GM12878 (cell line): ENCODE data around the gene C17orf107. TPM values are rescaled to one million over a fixed set of nuclear protein-coding genes. Genes with fewer than 3 reads are reported as not detected.
A peak's percentile ranks its signal among the peaks of the same experiment; 100 is the strongest.

Experiments
- DPF2 ChIP-seq: fragments of 450-650 bp; IDR thresholded peaks from 2 replicates; pipeline ENCODE4 v1.6.1; 2017; ENCODE audit warnings: mild to moderate bottlenecking
- IKZF1 ChIP-seq: fragments of 450-650 bp; conservative IDR thresholded peaks from 2 replicates; pipeline ENCODE4 v1.6.1; 2017; ENCODE audit warnings: antibody characterized with exemption, mild to moderate bottlenecking
- KAT2A ChIP-seq: conservative IDR thresholded peaks from 2 replicates; pipeline ENCODE4 v1.6.1; 2011; ENCODE audit warnings: low read depth, low read length; ENCODE audit not compliant: control insufficient read depth
- MEF2B ChIP-seq: fragments of 450-650 bp; IDR thresholded peaks from 2 replicates; pipeline ENCODE4 v1.6.1; 2018; ENCODE audit warnings: mild to moderate bottlenecking, moderate library complexity; ENCODE audit not compliant: partially characterized antibody, poor library complexity, severe bottlenecking
- NBN ChIP-seq: fragments of 450-650 bp; IDR thresholded peaks from 2 replicates; pipeline ENCODE4 v1.6.1; 2016
- SREBF2 ChIP-seq: IDR thresholded peaks from 2 replicates; pipeline ENCODE4 v1.6.1; 2012; ENCODE audit warnings: mild to moderate bottlenecking, low read length
- ZBED1 ChIP-seq: IDR thresholded peaks from 2 replicates; pipeline ENCODE4 v1.6.1; 2016; ENCODE audit warnings: borderline replicate concordance
- polyA plus RNA-seq, 11 experiments: library from polyadenylated mRNA; depleted of rRNA in 4 of 11; unstranded in 6 of 11; stranded (reverse) in 5 of 11; fragments of >200 nt; fragmentation: Nextera tagmentation in 4 of 11; fragmentation: Illumina TruSeq in 1 of 11; extraction: Ambion mirVana in 4 of 11; extraction: Trizol in 1 of 11; gene quantifications; 1 replicate in 1 of 11; 2 replicates in 10 of 11; pipeline versions ENCODE4 v1.2.1 to v1.2.3, GENCODE V29; 2011 to 2016; ENCODE audit warnings: inconsistent platforms in 2 of 11, missing spikeins in 2 of 11, low read depth in 1 of 11
- total RNA-seq, 4 experiments: library from RNA; depleted of rRNA in 3 of 4; stranded (reverse); fragments of >200 nt in 3 of 4; fragmentation: Illumina TruSeq in 1 of 4; extraction: Trizol in 1 of 4; gene quantifications; 2 replicates each; pipeline versions ENCODE4 v1.2.1 to v1.2.3, GENCODE V29; 2013 to 2021
- TF ChIP-seq, protein P1 (sequence below): fragments of 450-650 bp; IDR thresholded peaks from 2 replicates; pipeline ENCODE4 v1.6.1; 2017; ENCODE audit warnings: mild to moderate bottlenecking, moderate library complexity

Gene C17orf107
- total and polyA plus RNA-seq, 10 of the 15 experiments (the other 5 are each of a cell fraction or from before 2014, with no cell fraction given): 0.05 to 0.46 (median 0.11) TPM; not detected in 3

GRCh38 chr17:4949321-4950074, 50.2 kb downstream of the C17orf107 start (continued):
- TF ChIP-seq, protein P1, sequence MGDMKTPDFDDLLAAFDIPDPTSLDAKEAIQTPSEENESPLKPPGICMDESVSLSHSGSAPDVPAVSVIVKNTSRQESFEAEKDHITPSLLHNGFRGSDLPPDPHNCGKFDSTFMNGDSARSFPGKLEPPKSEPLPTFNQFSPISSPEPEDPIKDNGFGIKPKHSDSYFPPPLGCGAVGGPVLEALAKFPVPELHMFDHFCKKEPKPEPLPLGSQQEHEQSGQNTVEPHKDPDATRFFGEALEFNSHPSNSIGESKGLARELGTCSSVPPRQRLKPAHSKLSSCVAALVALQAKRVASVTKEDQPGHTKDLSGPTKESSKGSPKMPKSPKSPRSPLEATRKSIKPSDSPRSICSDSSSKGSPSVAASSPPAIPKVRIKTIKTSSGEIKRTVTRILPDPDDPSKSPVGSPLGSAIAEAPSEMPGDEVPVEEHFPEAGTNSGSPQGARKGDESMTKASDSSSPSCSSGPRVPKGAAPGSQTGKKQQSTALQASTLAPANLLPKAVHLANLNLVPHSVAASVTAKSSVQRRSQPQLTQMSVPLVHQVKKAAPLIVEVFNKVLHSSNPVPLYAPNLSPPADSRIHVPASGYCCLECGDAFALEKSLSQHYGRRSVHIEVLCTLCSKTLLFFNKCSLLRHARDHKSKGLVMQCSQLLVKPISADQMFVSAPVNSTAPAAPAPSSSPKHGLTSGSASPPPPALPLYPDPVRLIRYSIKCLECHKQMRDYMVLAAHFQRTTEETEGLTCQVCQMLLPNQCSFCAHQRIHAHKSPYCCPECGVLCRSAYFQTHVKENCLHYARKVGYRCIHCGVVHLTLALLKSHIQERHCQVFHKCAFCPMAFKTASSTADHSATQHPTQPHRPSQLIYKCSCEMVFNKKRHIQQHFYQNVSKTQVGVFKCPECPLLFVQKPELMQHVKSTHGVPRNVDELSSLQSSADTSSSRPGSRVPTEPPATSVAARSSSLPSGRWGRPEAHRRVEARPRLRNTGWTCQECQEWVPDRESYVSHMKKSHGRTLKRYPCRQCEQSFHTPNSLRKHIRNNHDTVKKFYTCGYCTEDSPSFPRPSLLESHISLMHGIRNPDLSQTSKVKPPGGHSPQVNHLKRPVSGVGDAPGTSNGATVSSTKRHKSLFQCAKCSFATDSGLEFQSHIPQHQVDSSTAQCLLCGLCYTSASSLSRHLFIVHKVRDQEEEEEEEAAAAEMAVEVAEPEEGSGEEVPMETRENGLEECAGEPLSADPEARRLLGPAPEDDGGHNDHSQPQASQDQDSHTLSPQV: no peak
- no peak for TF ChIP-seq SREBF2
- TF ChIP-seq IKZF1: peak; percentile 93
- peak; percentile 62; the same call in 1 of the 2 replicates for TF ChIP-seq DPF2
- TF ChIP-seq MEF2B: no peak
- no peak for TF ChIP-seq KAT2A
- TF ChIP-seq ZBED1: no peak
- TF ChIP-seq NBN: 0 out of 2 replicates have a peak, but pooled peaks have one; percentile 1
